ENCODE results near the gene ACRV1.

Gene ACRV1

DNA sequence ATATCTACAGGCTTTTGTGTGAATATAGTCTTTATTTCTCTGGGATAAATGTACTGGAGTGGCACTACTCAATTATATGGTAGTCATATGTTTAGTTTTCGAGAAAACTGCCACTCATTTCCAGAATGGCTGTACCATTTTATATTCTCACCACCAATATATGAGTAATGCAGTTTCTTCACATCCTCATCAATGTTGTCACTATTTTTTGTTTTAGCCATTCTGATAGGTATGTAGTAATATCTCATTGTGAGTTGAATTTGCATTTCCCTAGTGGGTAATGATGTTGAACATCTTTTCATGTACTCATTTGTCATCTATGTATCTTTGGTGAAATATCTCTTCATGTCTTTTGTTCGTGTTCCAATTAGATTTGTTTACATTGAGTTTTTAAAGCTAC is 18.0 kb downstream of the ACRV1 start:
- no peak overlapping the region for H3K4me3 ChIP-seq (ENCODE audit: low read depth, low read length)

- H3K4me3 ChIP-seq (ENCODE audit: low read depth, low read length): no peak overlapping the region
Measured at GRCh38 chr11:125649465-125650166, 31.0 kb downstream of the ACRV1 start.

- no peak overlapping the region for H3K4me3 ChIP-seq (ENCODE audit: low read depth, low read length)
Measured at GRCh38 chr11:125645871-125646270, 34.8 kb downstream of the ACRV1 start.

- no peak overlapping the region for H3K4me3 ChIP-seq (ENCODE audit: low read depth, low read length)
Measured at GRCh38 chr11:125638315-125638714, 42.3 kb downstream of the ACRV1 start.

- H3K4me3 ChIP-seq (ENCODE audit: low read depth, low read length): no peak overlapping the region
Measured at GRCh38 chr11:125637840-125638239, 42.8 kb downstream of the ACRV1 start.

- peak overlapping the region; percentile 90 for H3K4me3 ChIP-seq (ENCODE audit: low read depth, low read length)
Measured at GRCh38 chr11:125627236-125627910, 53.3 kb downstream of the ACRV1 start.

- peak overlapping the region; percentile 90 for H3K4me3 ChIP-seq (ENCODE audit: low read depth, low read length)
Measured at GRCh38 chr11:125626288-125626950, 54.2 kb downstream of the ACRV1 start.

- peak overlapping the region; percentile 90 for H3K4me3 ChIP-seq (ENCODE audit: low read depth, low read length)
Measured at GRCh38 chr11:125625630-125626287, 54.9 kb downstream of the ACRV1 start.

DNA sequence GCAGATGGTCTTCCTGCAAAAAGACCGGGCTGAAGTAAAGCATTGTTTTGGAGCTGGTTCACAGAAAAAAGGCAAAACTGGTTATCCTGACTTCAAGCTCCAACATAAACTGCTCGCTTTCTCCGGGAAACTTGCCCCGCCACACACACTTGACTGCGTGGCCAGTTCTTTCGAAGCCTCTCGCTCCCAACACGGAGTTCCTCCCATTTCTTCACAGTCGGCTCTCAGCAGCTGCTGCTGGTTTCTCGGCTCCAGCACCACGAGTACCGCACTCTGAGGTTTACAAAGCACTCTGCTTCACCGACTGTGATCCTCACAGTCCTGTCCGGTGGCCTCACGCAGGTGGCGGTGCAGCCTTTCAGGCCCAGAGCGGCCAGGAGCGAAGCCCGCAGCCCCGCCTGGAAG is 55.4 kb downstream of the ACRV1 start:
- H3K4me3 ChIP-seq (ENCODE audit: low read depth, low read length): peak overlapping the region; percentile 90

DNA sequence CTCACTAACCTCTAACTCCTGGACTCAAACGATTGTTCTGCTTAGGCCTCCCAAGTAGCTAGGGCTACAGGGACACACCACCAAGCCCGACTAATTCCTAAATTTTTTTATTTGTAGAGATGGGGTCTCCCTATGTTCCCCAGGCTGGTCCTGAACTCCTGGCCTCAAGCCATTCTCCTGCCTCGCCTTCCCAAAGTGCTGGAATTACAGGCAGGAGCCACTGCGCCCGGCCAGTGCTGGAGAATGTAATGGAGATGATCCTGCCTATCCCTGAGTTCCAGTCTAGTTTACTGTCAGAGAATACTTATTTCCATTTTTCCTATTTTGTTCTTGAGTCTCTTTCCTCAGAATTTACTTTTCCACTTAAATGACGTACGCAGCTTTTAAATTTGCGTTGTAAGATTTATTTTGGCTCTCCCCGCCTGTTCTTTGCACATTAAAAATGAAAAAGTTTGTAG is 55.9 kb downstream of the ACRV1 start, which contains the start of gene CHEK1:
Gene CHEK1, plus strand, starts transcription at position 408 of the 458 bp plus-strand sequence. CDS start 1,606 bp downstream, outside the sequence.
- H3K4me3 ChIP-seq (ENCODE audit: low read depth, low read length): peak within 1 kb of the TSS; percentile 90

DNA sequence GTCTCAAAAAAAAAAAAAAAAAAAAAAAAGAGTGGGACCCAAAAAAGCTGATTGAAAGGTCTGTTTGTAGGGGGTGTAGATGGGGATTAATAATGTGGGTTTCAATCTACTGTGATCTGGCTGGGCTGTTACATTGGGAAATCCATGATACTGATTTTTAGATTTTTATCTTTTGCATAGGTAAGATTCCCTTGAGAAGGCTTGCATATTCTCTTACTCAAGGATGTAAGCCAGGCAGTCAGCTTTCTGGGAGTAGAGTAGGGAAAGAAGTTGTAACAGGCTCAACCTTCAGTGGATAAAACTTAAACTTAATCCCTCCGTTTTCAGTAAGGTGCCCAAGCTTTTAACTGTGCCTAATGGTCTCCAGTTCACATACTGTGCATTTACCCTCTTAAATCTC is 57.6 kb downstream of the ACRV1 start:
- no peak overlapping the region for H3K4me3 ChIP-seq (ENCODE audit: low read depth, low read length)

- H3K4me3 ChIP-seq (ENCODE audit: low read depth, low read length): no peak overlapping the region
Measured at GRCh38 chr11:125621995-125622394, 58.7 kb downstream of the ACRV1 start.

All from iPS-11a (cell line).